NCI-H1105 (cell line): ENCODE data around the gene PPP2R3A.
A peak's percentile ranks its signal among the peaks of the same experiment; 100 is the strongest.

Source experiments
- DNase-seq: peaks from one replicate; lab custom pipeline; 2025; lab: John Stamatoyannopoulos, UW

The PPP2R3A gene

GRCh38 chr3:136022529-136023263 lies 57.2 kb downstream of the PPP2R3A start:
- no peak for DNase-seq

- no peak for DNase-seq
These were observed 57.9 kb downstream of the PPP2R3A start for GRCh38 chr3:136023264-136023978.

DNA sequence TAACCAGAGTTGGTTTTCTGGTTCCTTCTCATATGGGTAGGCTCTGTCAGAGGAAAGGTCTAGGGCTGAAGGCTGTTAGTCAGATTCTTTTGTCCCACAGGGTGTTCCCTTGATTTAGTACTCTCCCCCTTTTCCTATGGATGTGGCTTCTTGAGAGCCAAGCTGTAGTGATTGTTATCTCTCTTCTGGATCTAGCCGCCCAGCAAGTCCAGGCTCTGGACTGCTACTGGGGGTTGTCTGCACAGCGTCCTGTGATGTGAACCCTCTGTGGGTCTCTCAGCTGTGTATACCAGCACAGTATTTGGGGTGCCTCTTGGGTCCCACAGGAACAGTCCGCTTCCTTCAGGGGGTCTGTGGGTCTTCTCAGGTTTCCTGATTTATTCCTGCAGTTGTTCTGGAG lies 70.8 kb downstream of the PPP2R3A start:
- DNase-seq, result no peak

GRCh38 chr3:136038668-136039067 lies 73.1 kb downstream of the PPP2R3A start:
- no peak for DNase-seq

GRCh38 chr3:136042608-136043221 lies 77.2 kb downstream of the PPP2R3A start:
- DNase-seq, result peak; percentile 68

DNA sequence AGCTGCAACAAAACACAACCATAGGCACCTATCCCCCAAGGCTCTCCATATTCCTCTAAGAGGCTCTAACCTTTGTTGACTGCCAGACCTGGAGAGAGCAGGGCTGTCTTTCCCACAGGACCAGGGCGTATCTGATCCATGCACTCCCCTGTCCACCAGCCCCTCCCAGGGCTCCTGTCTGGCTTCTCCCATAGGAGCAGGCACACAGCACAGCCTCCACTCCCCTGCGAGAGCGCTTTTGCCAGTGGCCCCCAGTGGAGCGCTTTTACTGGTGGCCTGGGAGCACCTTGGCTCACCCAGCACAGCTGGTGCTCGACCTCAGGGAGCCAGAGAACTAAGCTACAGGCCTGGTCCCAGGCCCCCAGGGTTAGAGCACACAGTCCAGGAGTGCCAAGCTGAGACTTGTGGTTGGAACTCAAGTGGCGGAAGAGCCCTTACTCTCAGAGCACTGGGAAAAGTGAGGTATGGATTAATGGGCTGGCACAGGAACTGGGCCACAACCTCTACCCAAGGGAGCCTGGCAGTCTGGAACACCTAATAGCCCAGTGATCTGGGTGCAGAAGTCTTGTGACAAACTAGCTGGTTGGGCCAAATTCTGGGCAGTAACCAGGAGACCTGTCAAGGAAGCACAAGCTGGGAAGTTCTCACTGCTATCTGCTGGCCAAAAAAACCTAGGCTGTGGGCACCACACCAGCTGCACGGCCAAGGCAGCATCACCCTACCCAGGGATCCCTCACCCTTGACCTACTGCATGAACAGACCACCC lies 79.6 kb downstream of the PPP2R3A start:
- DNase-seq, result no peak

GRCh38 chr3:136048068-136048467 lies 82.5 kb downstream of the PPP2R3A start:
- DNase-seq, result no peak

DNA sequence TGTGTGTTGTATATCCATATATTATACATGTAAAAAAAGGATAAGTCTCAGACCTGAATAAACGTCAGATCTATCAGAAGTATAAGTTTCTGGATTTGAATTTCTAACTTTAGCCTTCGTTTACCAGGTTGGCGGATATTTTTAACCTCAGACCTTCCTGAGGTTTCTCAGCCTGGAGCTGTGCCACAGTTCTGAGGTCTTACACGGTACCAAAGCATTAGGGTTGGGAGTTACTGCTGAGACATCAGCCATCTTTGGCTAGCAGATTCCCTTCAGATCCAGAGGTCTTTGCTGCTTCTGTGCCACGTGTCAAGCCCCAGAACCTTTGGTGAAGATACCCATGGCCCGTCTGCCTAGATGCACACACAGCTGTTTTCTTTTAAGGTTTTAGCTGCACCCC lies 84.7 kb downstream of the PPP2R3A start:
- no peak for DNase-seq

DNA sequence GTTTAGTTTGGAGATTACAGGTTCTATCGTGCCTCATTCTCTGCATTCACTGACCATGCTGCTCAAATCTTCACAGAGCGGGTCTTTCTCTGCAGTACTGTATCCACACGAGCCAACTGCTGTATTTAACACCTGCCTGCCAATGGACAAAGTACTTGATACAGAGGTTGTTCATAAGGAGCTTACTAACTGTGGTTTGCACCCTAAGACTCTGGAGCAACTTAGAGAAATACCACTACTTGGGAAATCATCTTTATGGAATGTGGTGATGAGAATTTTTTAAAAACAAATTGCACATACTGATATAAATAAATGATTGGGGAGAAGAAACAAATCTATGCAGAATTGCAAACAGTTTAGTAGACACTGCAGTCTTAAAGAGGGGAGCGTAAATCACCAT lies 90.0 kb downstream of the PPP2R3A start:
- no peak for DNase-seq

- no peak for DNase-seq
These were observed 101.7 kb downstream of the PPP2R3A start for GRCh38 chr3:136067211-136067610.

DNA sequence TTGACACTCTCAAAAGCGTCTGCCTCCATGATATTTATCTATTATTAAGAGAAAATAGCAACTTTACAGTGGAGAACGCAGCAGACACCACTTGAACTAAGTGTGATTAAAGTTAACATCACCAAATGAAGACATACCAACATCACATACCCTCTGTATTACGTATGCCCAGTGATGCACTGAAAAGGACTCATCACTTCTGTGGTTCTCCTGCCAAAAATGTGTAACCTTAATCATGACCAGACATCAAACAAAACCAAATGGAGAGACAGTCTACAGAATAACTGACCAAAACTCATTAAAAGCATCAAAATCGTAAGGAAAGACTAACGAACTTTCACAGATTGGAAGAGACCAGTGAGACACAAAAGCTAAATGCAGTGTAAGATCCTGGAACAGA lies 103.2 kb downstream of the PPP2R3A start:
- DNase-seq, result no peak

DNA sequence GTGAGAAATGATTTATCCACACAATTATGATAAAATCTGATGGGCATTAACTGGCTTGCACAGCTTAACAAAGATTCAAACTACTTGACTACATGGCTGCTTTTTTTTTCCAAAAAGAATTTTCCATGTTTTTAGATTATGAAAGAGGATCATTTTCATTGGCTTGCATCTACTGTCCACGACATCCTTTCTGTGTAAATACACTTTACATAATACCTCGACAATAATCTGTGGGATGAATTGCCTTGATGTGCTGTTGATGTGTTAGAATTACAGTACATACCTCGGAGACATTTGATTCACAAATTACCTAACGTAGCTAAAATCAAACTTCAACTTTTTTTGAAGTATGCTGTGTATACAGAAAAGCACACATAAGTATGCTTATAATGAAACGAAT lies 104.4 kb downstream of the PPP2R3A start:
- DNase-seq, result no peak

DNA sequence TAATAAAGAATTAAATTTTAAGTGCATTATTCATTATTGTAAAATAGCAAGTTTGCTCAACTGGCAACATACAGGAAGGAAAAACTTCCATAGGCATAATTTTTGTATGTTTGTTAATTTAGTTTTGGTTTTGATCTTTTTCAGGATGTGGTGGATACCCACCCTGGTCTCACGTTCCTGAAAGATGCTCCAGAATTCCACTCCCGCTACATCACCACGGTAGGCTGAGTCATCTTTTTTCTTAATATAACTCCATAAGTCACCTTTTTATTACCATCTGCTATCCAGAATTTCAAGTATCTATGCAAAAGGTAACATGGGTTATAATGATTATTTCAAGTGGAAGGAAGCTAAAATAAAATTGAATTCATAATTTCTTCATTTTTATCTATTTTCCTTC lies 104.8 kb downstream of the PPP2R3A start:
- DNase-seq, result no peak

DNA sequence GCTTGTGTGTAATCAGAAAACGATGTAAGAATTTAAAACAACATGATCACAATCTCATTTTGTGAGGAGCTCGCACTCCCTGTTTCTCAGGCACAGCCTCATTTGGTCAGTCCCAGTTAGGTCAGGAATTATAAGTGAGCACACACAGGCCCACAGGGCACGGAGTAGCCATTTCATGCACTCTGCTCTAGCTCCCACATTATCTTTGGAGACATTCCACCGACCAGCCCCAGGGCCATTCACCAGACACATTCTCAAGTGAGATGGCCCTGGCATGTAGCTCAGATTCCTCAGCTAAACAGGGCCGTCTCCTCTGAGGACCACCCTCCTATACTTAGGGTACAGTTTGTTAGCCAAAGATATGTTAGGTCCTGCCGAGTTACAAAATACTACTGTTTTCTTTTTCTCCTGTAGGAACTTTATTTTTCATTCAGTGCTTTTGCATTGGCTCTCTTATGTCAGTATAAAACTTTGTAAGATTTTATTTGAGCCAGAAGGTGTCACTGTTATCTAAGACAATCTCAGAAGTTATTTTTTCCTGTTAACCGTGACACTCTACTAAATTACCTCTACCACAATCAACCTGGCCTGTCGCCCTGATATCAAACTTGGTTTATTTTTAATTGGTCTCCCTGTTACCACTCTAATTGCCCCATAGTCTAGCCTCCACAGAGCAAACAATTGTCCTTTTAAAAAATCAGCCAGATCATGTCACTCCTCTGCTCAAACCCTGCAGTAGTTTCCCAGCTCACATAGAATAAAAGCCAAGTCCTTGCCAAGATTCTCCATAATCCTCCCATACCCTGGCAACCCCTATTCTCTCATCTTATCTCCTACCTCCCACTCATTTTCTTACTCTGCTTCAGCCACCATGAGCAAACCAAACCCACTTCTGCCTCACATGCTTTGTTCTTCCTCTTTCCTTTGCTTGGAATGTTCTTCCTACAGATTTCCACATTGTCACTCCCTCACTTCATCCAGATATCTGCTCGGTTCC lies 105.7 kb downstream of the PPP2R3A start:
- no peak for DNase-seq

- DNase-seq, result no peak
These were observed 109.1 kb downstream of the PPP2R3A start for GRCh38 chr3:136074546-136075170.

DNA sequence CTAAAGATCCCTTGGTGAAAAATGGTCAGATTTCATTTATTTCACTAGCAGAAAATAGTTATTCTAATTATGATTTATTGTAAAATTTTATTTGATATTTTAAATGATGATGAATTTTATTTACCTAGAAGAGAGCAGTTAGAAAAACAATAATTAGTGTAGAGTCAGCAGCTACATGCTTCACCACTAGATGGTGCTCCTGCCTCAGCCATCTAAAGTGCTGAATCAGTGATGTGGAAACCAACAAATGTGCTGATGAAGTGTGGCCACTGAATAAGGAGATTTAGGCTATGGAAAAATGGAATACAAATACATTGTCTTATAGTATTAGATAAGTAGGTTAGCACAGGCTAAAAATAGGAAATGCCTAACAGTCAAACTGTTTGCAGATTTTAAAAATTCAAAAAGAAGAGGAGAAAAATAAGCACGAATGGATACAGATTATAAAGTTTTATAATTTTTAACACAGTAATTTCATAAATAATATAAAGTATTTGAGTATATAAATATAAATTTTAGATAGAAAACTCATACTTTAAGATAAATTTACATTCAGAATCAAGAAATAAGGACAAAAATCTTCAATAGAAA lies 109.8 kb downstream of the PPP2R3A start:
- peak; percentile 81 for DNase-seq

GRCh38 chr3:136075811-136076210 lies 110.3 kb downstream of the PPP2R3A start:
- DNase-seq, result no peak

DNA sequence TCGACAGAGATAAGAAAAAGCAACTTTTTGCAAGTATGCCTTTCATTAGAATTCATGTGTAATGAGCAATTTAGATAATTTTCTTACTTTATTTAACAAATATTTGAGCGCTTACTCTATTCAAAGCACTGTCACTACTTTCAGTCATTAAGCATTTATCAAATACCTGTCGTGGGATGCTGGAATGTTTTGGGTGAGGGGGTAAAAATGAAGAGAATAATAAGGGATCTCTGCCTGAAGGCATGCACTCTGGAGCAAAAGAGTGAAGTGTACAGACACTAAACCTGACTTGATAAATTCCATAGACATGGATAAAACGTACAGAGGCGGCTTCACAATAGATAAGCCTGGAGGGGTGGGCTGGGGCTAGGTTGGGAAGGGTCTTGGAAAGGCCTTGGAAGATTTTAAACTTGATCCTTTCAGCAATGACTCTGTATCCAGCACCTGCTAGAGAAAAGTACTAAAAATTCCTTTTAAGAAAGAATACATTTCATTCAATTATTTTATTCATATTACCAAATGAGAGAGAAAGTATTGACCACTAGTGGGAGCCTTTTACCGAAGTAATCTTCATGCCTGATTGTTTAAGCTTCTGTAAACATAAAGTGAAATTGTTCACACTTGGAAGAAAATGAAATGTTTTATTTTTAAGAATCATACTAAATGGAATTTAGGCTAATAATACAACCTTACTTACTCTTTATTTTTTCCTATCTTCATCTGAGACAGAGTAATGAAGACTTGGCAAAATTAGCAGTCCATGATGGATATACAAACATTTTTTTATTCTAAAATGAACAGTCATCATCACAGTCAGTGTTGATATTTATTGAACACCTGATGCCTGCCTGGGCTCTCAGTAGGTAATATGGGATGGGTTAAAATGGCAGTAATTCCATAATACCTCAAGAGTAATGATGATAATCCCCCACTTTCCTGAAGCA lies 113.2 kb downstream of the PPP2R3A start:
- DNase-seq, result peak; percentile 31
